ENCODE measurements around the gene ZNF792.

DNA sequence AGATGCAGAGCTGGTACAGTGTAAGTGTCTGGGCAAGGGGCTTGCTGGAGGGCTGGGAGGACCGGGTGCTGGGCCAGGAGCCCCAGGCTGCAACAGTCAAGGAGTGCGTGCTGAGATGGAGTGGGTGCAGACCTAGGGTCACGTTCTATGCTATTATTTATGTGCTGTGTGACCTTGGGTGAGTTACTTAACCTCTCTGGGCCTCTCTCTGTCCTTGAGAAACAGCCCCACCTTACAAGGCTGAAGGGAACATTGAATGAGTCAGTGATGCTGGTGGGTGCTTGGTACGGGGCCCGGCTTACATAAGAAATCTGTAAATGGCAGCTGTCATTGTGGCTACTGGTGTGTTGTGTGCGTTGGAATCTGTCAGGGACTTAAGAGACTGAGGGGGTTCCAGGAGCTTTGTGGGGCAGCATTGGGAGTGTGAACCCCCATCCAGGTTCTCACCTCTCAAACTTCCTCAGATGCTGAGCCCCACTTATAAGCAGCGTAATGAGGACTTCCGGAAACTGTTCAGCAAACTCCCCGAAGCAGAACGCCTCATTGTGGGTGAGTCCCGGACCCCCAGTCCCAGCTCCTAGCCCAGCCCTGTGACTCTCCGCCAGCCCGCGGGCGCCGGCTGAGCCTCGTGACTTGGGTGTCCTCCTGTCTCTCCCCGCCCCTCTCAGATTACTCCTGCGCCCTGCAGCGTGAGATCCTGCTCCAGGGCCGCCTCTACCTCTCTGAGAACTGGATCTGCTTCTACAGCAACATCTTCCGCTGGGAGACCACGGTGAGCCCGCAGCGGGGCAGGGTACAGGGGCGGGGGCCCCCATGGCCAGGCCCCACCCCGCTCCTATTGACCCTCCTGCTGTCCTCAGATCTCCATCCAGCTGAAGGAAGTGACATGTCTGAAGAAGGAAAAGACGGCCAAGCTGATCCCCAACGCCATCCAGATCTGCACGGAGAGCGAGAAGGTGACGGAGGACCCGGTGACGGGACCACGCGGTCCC is 45.7 kb upstream of the ZNF792 start:
- no peak for TF ChIP-seq POLR2AphosphoS5 (IDR thresholded peaks at IDR 0.05; ENCODE audit: insufficient read depth in 1 of 2, low read depth in 1 of 2)
- TF ChIP-seq, protein P1, sequence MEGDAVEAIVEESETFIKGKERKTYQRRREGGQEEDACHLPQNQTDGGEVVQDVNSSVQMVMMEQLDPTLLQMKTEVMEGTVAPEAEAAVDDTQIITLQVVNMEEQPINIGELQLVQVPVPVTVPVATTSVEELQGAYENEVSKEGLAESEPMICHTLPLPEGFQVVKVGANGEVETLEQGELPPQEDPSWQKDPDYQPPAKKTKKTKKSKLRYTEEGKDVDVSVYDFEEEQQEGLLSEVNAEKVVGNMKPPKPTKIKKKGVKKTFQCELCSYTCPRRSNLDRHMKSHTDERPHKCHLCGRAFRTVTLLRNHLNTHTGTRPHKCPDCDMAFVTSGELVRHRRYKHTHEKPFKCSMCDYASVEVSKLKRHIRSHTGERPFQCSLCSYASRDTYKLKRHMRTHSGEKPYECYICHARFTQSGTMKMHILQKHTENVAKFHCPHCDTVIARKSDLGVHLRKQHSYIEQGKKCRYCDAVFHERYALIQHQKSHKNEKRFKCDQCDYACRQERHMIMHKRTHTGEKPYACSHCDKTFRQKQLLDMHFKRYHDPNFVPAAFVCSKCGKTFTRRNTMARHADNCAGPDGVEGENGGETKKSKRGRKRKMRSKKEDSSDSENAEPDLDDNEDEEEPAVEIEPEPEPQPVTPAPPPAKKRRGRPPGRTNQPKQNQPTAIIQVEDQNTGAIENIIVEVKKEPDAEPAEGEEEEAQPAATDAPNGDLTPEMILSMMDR (IDR thresholded peaks at IDR 0.05), result no peak
- TF ChIP-seq POLR2A (IDR thresholded peaks at IDR 0.05), result no peak

Data from vagina (tissue), 2 donors.